ENCODE data around the gene CHML.
A peak's percentile ranks its signal among the peaks of the same experiment; 100 is the strongest.

The CHML gene

GRCh38 chr1:241610056-241610815 is 29.9 kb downstream of the CHML start:
- H3K27ac ChIP-seq: no peak overlapping the region
- no peak for TF ChIP-seq ZFX (IDR thresholded peaks at IDR 0.05)

- no peak for TF ChIP-seq CTCF (conservative IDR thresholded peaks at IDR 0.05)
- no peak for TF ChIP-seq ZFX (IDR thresholded peaks at IDR 0.05)
- no peak overlapping the region for H3K27ac ChIP-seq
Observed at GRCh38 chr1:241608379-241609033, 31.7 kb downstream of the CHML start.

DNA sequence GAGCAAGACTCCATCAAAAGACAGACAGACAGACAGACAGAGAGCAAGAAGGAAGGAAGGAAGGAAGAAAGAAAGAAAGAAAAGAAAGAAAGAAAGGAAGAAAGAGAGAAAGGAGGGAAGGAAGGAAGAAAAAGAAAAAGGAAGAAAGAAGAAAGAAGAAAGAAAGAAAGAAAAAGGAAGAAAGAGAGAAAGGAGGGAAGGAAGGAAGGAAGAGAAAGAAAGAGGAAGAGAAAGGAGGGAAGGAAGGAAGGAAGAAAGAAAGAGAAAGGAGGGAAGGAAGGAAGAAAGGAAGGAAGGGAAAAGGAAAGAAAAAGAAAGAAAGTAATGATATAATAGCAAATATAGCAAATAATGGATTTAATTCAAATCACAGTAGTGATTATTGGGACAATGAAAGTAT is 32.7 kb downstream of the CHML start:
- no peak overlapping the region for H3K27ac ChIP-seq
- TF ChIP-seq CTCF (conservative IDR thresholded peaks at IDR 0.05): no peak
- TF ChIP-seq ZFX (IDR thresholded peaks at IDR 0.05): no peak

- no peak overlapping the region for H3K27ac ChIP-seq
- no peak for TF ChIP-seq ZFX (IDR thresholded peaks at IDR 0.05)
- TF ChIP-seq CTCF (conservative IDR thresholded peaks at IDR 0.05): no peak
Observed at GRCh38 chr1:241606544-241606943, 33.6 kb downstream of the CHML start.

DNA sequence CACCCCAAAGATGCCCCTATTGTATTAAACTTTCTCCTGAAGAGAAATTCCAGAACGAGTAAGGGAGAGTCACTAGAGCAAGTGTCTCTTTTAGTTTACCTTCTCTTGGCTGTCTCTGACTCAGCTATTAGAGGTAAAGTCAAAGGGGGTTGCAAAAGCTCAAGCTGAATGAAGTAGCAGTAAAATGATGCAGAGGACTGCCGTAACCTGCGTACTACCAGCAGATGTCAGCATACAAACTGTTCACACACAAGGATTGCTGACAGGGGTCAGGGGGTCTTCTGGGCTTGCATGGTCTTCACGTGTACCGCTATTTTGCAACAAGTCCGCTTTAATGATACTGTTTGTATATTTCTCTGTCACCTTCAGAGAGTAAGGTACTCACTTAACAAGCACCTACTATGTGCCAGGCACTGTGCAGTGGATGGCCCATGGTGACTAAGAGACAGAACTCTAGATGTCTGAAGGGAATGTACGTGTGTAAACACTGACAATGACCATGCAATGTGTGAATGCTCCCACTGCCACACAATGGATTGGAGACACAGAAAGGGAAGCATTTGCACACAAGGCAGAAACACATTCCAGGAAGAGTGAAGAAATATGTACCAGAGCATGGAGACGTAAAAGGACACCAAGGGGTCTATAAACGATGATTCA is 34.9 kb downstream of the CHML start:
- no peak overlapping the region for H3K27ac ChIP-seq
- peak; percentile 59 for TF ChIP-seq CTCF (conservative IDR thresholded peaks at IDR 0.05)
- TF ChIP-seq ZFX (IDR thresholded peaks at IDR 0.05): no peak

GRCh38 chr1:241603731-241604245 is 36.4 kb downstream of the CHML start:
- TF ChIP-seq CTCF (conservative IDR thresholded peaks at IDR 0.05) (no peak), ZFX (IDR thresholded peaks at IDR 0.05) (no peak)
- H3K27ac ChIP-seq: no peak overlapping the region

- TF ChIP-seq CTCF (conservative IDR thresholded peaks at IDR 0.05) (no peak), ZFX (IDR thresholded peaks at IDR 0.05) (no peak)
- H3K27ac ChIP-seq: no peak overlapping the region
Observed at GRCh38 chr1:241600496-241600901, 39.7 kb downstream of the CHML start.

Measured in C4-2B (cell line).